EH (cell line): ENCODE measurements around the gene WARS2.

ENCODE experiments used
- DNase-seq: peaks from one replicate; pipeline ENCODE4 v3.0.0-alpha.2; 2015; ENCODE audit warnings: low read depth

The WARS2 gene

DNA sequence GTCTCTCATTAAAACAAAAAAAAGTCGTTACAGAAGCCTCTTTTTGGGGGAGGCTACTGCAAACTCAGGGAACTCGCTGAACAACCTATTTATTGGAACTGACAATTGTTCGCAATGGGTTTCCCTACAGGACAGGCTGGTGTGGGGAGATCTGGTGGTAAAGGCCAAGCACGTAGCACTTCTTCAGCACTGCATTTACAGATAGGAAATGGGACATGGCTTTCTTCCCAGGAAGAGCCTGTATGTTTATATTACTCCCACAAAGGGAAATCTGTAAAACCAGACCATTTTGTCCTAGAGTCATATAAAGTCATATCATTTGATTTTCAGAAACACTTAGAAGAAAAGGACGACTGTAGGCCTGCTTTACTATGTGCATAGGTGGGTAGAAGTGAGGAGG lies 113.5 kb downstream of the WARS2 start:
- DNase-seq, result peak; percentile 64

DNA sequence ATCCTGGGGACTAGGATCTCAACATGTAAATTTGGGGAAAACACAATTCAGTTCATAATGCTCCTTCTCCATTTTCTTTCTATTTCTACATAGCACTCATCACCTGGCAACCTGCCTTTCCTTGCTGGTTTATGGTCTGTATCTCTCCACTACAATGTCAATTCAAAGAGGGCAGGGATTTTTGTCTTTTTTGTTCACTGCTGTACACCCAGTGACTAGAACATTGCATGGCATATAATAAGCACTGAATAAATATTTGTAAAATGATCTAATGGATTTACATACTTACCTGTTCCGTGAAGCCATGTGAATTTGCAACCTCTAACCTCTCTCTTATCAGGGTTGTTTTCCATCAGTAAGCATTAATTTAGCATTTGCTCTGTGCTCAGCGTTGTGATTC lies 124.9 kb downstream of the WARS2 start:
- no peak for DNase-seq

DNA sequence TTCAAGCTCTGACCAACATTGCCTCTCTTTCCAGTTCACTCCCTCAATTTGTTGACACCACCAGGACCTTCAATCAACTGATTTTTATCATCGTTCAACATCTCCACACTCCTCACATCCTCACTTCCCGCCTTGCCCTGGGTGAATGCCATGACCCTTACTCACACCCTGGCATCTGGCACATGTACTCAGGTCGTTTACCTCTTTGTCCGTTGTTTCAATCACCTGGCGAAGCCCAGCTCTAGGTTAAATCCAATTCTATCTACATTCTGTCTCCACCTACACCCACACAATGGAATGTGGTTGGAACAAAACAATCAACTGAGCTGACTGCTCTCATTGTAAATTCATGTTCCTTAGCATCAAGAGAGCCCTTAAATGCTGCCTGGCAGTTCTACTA lies 128.1 kb downstream of the WARS2 start:
- DNase-seq, result no peak

DNA sequence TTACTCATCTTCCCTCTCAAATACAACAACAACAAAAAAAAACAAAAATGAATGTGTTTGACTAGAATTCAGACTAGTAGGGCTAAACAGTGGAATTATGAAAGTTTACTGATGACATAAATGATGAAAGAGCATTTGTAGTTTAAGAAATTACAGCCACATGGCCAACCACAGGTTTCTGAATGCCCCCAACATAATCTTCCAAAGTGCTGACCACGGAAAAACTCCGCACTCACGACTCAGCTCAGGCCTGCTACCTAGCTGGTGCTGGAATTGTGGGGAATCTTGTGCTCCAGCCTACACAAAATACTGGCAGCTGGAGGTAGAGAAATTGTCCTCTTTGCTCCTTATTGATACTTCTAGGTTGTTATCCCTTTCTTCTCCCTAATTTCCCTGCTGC lies 128.7 kb downstream of the WARS2 start:
- DNase-seq, result no peak

DNA sequence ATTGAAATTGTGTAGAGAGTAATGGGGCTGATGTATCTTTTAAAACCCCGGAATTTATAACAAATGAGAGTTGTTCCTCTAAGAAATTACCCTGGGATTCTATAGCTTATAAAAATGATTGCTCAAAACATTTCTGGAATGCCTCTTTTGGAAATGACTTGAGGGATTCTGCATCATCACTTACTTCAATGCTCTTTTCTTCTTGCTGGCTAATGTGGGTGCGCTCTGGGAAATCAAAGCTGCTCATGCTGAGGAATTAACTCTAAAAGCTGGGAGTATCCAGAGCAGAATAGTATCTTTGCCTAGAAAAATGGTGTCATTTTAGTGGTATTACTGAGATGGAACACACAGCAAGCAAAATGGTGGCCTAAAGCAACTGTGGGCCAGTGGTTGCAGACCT lies 129.3 kb downstream of the WARS2 start:
- DNase-seq, result peak; percentile 11

DNA sequence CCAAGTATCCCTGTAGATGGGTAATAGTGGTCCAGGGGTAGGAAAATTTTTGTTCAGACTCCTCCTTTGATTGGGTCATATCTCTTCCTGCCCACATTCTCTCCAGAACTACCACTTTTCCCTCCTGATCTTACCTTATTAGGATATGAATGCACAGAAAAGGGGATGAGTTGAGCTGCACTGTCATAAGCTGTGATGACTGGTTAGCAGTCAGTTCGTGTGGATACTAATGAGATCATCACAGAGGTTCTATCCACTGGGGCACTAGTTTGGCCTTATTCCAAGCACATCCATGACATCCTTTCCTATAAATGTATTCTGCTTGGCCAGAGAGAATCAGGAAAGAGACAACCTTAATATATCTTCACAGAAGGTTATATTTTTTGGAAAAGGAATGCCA lies 130.3 kb downstream of the WARS2 start:
- DNase-seq, result peak; percentile 73

DNA sequence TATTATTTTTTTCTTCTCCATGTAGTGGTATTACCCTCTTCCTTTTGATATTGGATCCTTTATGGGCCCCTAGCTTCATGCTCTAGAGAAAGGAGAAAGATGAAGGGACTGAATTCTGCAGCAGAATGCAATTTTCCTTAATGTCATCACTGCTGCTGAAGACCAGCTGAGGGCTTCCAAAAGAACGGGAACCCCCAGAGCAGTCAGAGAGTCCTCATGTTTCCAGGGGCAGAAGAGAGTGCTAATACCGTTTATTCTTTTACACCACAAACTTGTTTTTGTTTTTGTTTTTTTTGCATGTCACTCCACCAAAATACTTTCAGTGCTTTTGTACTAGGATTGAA lies 131.2 kb downstream of the WARS2 start:
- DNase-seq, result no peak

DNA sequence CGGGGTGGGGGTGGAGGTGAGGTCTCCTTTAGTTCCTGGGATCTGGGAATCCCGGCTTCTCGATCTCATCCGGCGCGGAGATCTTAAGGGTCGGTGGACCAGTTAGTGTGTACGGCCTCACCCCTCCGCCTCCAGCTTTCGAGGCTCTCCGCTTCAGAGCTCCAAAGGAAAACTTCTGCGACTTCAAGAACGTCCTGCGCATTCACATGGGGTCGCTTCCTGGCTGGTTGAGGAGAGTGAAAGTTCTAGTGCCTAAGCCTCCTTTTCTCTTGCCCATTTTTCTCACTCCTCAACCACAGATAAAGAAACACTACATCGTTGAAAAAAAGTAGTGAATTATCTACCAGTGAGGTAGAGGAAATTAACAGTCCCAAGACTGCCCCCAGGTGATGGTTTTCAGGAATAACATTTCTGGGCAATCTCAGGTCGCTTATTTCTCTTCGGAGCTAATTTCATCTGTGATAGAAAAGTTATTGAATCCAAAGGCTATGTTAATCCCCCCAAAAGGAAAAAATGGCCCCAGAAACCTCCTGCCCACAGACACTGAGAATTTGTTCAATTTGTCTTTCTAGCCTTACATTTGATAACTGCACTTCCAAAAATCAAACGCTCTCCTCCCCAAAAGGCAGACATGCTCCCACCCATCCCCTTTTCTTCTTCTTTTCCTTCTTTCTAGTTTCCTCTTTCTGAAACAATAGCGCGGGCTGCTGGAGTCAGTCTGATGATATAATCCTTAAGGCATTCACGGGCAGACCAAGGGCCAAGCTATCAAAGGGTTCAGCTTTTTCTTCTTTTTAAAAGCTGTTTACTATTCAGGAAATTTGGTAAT lies 131.8 kb downstream of the WARS2 start:
- DNase-seq, result peak; percentile 71

DNA sequence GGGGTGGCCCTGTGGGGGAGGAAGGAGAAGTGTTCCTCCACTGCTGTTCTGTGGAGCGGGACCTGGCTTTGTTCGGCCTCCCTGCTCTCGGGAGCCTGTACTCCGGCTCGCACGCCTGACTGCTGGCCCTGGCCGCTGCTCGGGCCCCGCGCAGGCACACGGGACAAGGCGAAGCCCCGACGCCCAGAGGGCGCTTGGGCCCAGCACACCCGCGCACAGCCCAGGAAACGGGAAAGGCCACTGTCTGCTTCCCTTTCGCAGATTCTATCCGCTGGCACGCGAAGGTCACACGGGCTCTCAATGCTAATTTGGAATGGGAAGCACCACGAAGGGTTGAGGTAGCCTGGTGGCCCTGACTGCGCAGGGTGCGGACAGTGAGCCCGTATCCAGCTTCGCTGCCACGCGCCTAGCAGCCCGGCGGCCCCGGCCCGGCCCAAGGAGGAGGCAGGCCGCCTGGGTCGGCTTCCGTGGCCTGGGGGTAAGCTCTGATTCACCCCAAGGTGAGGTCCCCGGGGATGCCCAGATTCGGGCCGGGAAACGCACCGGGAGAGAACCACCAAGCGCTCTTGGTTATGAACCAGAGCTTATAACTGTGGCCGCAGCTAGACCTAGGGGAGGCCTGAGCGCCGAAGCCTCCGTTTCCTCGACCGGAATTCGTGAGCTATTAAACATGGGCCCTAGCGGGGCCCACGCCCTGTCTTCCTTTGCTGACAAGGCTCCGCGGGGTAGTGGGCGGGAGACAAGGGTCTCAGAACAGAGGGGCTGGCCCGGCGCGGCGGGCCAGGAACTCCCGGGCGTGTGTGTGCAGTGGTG lies 132.6 kb downstream of the WARS2 start:
- DNase-seq, result no peak

DNA sequence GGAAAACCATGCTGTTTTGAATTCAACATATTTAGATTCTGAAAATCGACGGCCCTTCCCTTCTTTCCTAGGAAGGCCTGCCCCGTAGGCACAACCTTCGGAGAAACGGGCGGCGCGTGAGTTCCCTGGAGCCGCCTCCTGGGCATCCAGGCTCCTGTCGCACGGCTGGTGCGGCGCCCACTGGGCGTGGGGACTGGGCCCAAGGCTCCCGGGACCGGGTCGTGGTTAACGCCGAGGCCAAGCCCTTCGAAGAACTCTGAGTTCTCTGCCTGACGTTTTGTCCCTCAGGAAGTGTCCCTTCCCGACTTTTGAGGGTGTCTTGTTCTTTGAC lies 133.1 kb downstream of the WARS2 start:
- no peak for DNase-seq

DNA sequence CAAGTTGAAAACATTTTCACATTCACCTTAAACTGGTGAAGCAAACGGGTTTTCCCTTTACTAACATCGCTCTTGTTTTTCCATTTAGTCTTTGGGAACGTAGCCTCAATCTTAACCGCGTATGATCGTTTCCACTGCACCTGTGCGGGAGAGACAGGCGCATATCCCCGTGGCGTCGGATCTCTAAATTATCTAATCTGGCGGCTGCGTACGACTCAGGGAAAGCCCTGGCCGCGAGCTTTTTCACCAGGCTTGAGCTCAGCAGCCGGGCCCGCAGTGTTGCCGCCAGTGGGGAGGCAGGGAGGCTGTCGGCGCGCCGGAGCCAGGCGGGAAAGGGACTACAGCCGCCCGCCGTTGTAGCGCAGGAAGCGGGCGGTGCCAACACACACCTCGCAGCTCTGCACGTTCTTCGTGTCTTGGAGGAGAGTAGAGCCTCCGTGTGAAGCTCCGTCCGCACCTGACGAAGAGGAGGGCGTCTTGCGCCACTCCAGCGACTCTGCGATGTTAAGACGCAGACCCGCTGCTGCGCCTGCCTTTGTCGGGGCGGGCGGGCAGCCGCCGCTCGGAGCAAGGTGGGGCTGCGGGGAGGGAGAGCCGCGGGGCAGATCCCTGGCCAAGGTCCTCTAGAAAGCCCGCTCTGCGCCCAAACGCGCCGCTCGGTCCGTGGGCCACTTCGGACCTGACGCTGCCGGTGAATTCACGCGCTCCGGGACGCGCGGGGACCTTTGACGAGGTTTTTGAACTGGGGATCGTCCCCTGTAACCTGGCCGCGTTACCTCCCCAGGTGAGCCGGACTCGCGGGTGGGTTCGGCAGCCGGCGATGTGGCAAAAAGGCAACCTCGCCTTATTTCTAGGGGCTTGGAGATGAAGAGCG lies 133.8 kb downstream of the WARS2 start:
- DNase-seq, result no peak

DNA sequence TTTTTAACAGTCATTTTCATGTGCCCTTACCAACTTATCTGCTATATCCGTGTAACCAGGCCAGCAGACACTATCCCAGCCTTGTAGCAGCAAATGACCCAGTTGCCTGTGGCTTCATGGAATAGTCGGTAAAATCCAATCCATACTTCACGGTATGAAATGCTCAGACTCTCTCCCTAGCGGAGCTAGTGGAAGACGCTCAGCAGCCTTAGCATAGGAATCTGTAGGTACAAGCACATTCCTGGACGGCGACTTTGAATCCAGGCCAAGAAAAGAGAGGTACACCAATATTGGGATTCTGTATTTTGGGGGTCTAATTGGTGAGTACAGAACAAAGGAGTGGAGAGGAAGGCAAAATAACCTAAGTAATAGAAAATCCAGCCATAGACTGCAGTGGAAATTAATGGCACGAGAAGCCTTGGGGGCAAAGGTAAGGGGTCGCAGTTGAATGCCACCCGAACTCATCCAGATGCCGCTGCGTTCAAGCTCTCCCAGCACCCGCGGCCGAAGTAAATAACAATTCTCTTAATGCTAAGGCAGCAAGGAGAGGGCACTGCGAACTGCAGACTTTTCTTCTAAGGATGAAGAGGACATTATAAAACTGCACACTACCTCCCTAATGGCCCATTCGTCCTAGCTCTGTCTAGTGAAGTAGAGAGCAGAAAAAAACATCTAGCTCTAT lies 134.6 kb downstream of the WARS2 start:
- no peak for DNase-seq

DNA sequence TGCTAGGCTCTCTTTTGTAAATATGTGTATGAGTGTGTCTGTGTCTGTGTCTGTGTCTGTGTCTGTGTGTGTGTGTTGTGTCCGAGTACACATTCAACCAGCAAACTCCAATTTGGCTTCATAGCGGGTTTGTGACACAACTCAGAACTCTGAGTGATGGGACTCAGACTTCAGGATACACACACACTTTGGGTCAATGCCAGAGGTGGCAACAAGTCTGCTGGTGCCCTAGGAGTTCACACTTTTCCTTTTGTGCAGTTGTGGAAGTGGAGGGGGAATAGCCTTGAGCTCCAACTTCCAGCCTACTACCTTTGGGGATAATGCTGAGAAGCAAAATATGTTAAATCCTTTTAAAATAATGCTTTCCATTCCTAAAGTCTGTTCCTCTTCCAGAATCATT lies 135.7 kb downstream of the WARS2 start:
- no peak for DNase-seq

DNA sequence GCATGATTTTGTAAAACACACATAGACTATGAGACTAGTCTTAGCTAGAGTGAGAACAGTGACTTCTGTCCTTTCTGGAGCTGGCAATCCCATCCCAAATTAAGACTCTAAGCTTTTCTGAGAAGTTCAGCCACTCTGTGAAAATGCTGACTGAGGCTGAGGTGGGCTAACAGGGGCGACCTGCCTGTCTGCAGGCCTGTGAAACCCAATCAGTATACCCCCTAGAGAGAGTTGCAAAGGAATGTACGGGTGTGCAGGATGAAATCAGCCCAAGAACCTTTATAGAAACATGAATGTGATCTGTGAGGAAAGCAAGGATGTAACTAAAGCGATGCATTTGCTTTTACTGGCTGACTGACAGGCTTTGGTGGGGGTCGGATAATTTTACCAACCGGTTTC lies 136.3 kb downstream of the WARS2 start:
- no peak for DNase-seq

DNA sequence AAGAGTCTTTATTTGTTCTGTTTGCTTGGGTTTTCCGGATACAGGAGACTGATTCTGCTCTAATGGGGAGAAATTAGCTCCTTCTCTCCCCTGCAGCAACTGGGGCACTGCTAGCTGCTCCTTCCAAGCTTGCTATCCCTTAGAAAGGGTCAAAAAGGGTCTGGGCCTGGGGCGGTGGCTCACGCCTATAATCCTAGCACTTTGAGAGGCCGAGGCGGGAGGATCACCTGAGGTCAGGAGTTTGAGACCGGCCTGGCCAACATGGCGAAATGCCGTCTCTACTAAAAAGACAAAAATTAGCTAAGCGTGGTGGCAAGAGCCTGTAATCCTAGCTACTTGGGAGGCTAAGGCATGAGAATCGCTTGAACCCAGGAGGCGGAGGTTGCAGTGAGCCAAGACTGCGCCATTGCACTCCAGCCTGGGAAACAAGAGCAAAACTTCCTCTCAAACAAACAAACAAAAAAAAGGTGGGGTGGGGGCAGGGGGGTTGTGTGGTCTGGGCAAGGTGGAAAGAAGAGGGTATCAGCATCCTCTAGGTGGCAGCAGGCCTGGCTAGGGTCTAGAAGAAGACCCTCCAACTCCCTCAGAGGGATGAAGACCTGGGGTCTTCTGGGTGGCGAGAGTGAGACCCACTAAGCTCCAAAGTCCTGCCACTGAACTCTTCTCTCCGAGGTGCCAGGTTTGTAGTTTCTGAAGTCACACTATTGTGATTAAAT lies 136.9 kb downstream of the WARS2 start:
- DNase-seq, result no peak

DNA sequence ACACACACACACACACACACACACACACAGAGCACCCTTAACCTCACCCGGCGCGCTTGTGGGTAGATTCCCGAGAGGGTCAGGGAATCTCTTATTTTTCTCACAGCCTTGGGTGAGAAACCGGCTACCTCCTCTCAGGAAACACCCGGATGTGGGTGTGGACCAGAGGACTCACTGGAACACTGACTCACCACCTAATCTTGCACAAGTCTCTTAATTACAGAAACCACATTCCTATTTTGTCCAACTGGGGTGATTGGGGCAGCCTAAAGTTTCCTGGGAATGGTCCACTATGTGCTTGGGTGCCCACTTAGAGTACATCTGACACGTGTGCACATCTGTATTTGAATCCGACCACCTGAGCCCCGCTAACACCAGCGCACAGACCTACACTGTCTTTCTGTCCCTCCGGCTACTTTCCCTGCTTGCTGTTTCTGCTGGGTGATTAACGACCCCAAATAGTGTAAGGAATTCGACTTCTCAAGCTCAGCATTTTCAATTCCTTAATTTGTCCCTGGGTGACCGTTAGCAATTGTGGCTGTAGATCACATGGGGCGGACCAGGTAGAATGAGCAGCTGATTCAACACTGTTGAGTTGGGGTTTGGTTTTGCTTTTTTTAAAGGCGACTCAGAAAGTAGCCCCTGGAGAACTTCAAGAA lies 138.3 kb downstream of the WARS2 start:
- peak; percentile 90 for DNase-seq

DNA sequence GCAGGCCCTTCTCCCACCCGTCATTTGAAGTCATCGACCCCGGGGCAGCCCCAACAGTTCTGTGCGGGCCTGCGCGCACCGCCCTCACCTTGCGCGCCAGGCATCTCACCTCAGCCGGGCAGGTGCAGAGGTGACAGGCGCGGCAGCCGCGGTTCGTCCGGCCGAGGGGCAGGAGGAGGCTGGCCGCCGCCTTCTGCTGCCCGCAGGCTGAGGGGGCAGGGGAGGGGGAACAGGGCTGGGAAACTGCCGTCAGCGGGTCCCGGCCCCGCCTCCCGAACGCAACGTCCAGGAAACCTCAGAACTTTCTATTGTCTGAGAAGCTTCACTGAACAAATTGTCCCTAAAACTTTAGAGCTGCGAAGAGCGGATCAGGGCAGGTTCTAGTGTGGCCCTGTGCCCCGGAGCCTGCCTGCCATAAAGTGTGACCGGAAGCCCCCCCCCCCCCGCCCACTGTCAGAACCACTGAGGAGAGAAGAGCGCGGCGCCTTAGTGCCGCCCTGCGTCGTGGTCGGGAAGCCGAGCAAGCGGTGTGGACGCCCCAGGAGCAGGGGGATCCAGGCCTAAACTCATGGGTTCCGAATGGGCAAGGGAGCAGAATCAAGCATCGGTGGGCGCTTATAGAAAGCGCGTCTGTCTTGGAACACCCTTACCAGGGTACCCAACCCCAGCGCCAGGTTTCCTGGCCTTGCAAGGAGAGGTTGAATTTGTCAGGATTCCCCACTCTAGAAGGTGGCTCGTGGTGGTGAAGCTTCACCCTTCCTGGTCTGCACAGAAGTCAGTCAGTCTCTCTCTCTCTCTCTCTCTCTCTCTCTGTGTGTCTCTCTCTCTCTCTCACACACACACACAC lies 139.0 kb downstream of the WARS2 start:
- DNase-seq, result no peak

DNA sequence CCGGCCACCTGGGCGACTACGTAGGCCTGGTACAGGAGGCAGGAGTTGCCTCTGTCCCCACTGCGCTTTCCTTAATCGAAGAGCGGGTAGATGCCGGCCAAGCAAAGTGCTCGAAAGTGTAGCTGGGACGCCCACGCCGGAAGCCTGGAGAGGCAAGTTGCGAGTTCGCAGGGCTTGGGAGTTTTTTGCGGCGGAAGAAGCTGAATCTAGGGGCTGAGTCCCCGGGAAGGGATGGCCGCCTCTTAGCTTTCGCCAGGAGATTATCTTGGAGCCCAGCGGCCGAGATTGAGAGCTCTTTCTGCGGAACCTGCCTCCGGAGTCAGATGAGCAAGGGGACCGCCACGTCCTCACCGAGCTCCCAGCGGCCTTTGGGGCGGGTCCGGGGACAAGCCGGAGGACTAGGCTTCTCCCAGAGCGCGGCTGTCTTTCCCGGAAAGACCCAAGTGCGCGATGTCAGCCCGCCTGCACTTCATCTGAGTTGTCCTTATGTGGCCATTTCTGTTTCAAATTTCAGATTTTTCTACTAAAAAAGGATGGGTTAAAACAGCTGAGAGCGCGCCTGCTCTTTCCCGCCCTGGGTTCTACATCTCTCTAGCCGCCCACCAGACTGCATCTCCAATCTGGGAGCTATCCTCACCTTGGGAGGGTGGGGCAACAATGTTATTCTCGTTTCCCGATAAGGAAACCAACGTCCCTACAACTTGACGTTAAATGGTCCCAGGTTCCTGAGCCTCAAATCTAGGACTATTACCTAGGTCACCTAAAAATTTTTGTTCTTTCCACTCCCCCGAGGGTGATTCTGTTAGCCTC lies 139.9 kb downstream of the WARS2 start:
- DNase-seq, result no peak
